Measurements from ENCODE around the gene L3MBTL2. TPM values are rescaled to one million over a fixed set of nuclear protein-coding genes. Genes with fewer than 3 reads are reported as not detected.

L3MBTL2 gene
- total RNA-seq, 1 experiment from 2014 or later, result 24.7 TPM

GRCh38 chr22:41180926-41181325, 24.2 kb upstream of the L3MBTL2 start:
- ATAC-seq, result no peak
- Histone ChIP-seq H3K4me2 (ENCODE audit: low read length) (no peak overlapping the region), H3K9ac (ENCODE audit: low read length) (no peak overlapping the region), H2AFZ (ENCODE audit: low read depth, low read length, poor library complexity, severe bottlenecking) (no peak overlapping the region), H3K27ac (ENCODE audit: low read depth, low read length) (no peak overlapping the region), H3K4me1 (ENCODE audit: control insufficient read depth in 1 of 2, insufficient read depth in 2 of 2, low read length in 2 of 2) (peaks cover 0 to 12% of the 10 kb centered on the region in 2 experiments; a peak in 1 of 4 replicates), H3K4me3 (replicated peaks in 1 of 2; ENCODE audit: low read depth in 1 of 2, low read length in 2 of 2) (no peak overlapping the region), H4K20me1 (ENCODE audit: insufficient read depth) (no peaks in the 10 kb centered on the region; the same call in 1 of the 2 replicates), H3K27me3 (ENCODE audit: insufficient read depth, low read length) (no peaks in the 10 kb centered on the region), H3K9me3 (ENCODE audit: control insufficient read depth in 1 of 2, insufficient read depth in 1 of 2, low read depth in 1 of 2, low read length in 2 of 2) (no peaks in the 10 kb centered on the region), H3K79me2 (ENCODE audit: insufficient read depth, low read length) (no peaks in the 10 kb centered on the region; the same call in 1 of the 2 replicates), H3K9me2 (ENCODE audit: insufficient read depth) (no peaks in the 10 kb centered on the region), H3K36me3 (ENCODE audit: control insufficient read depth in 1 of 2, insufficient read depth in 2 of 2, low read length in 2 of 2) (peaks cover 21 to 25% of the 10 kb centered on the region in 2 experiments; a peak in 3 of 4 replicates)
- BruUV-seq (replicated peaks), result no TSS peak
- CTCF ChIA-PET, result no interaction called here
- no peak for DNase-seq (ENCODE audit: low read depth, low spot score)
- TF ChIP-seq CBX3 (IDR thresholded peaks at IDR 0.05; ENCODE audit: low read depth) (no peak), YY1 (IDR thresholded peaks at IDR 0.05; ENCODE audit: extremely low read depth, insufficient replicate concordance, low read depth, low read length) (no peak), POLR2AphosphoS5 (IDR thresholded peaks at IDR 0.05; ENCODE audit: low read depth, low read length) (no peak), CEBPB (IDR thresholded peaks at IDR 0.05; ENCODE audit: low read depth) (no peak), ZBTB33 (IDR thresholded peaks at IDR 0.05; ENCODE audit: extremely low read depth, insufficient replicate concordance, low read length) (no peak), CTCF (IDR thresholded peaks at IDR 0.05 in 2 of 3, conservative IDR thresholded peaks at IDR 0.05 in 1 of 3; ENCODE audit: borderline replicate concordance in 1 of 3, insufficient read depth in 1 of 3, low read depth in 2 of 3, low read length in 2 of 3) (no peak), EZH2phosphoT487 (IDR thresholded peaks at IDR 0.05; ENCODE audit: borderline replicate concordance) (no peak), REST (IDR thresholded peaks at IDR 0.05; ENCODE audit: low read depth) (no peak), MAX (IDR thresholded peaks at IDR 0.05) (no peak), ATF3 (IDR thresholded peaks at IDR 0.05) (no peak), SIN3A (IDR thresholded peaks at IDR 0.05; ENCODE audit: low read depth) (no peak)
- POLR2A ChIA-PET, result no interaction called here
- intact Hi-C loops (cut with micrococcal nuclease), result no loop called here
- RAD21 ChIA-PET (ENCODE audit: low non-redundant PET in 1 of 2, low total read pairs in 2 of 2, uncharacterized antibody in 2 of 2, unreplicated experiment in 2 of 2), result no interaction called here

All from HCT116 (cell line).